ENCODE data around the gene PTER. TPM values are rescaled to one million over a fixed set of nuclear protein-coding genes. Genes with fewer than 3 reads are reported as not detected.

The PTER gene
- polyA plus RNA-seq, 3 donors from 2014 or later: 13.1 to 16.0 (median 13.3) TPM

DNA sequence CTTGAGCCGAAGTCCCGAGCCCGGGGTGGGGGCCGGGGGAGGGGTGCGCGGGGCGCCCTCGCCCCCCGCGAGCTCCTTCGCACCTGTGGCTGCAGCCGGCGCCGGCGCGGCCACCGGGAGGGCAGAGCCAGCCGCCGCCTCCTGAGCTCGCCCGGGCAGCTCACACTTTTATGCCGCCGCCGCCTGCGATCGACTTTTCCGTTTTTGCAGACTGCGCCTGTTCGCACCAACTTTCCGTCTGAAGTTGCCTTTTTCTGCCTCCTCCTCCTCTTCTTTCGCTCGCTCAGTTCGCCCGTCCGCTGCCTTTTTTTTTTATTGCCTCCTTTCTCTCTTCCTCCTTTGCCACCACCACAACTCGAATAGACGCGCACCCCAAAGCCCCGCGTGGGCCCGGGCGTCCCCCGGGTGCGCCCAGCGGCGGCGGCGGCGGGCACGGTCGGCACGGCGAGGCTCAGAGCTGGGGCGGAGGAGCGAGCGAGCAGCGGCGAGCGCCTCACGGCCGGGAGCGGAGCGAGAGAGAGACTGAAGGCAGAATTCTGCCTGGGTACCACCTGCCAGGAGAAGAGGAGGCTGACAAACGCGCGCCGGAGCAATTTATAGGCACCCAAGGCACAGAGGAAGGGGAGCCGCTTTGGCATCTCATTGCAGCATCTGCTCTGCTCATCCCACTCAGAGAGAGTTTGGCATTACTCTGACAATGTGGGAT is 84.7 kb downstream of the PTER start, which contains the start of gene C1QL3:
Gene C1QL3 (minus strand): TSS at position 569 of the 706 bp plus-strand sequence. CDS start 814 bp downstream, outside the sequence.
- H3K4me1 Mint-ChIP-seq: peaks cover 16 to 19% of the 10 kb centered on the region in 2 donors
- peak within 1 kb of the TSS in 1 of 6 donors; percentile 78 for H3K27ac Mint-ChIP-seq
- peak within 1 kb of the TSS; percentile 88 to 97 (median 90) for H3K4me3 Mint-ChIP-seq
- peak; percentile 19 to 30 (median 28) for DNase-seq
- no peaks in the 10 kb centered on the region for H3K9me3 Mint-ChIP-seq
- peaks cover 4 to 10% (median 8%) of the 10 kb centered on the region in 3 donors for H3K27me3 Mint-ChIP-seq (ENCODE audit: low read depth in 3 of 3)
- H3K36me3 Mint-ChIP-seq: peaks cover 3 to 15% (median 5%) of the 10 kb centered on the region in 3 donors

- peaks cover 3 to 15% (median 13%) of the 10 kb centered on the region in 3 donors for H3K36me3 Mint-ChIP-seq
- peaks cover 6 to 12% of the 10 kb centered on the region in 2 donors for H3K4me1 Mint-ChIP-seq
- no peaks in the 10 kb centered on the region for H3K9me3 Mint-ChIP-seq
- H3K27ac Mint-ChIP-seq: no peak overlapping the region
- DNase-seq: no peak
- H3K4me3 Mint-ChIP-seq: no peak overlapping the region
- H3K27me3 Mint-ChIP-seq (ENCODE audit: low read depth in 3 of 3): peaks cover 1 to 7% (median 6%) of the 10 kb centered on the region in 3 donors
Observed at GRCh38 chr10:16527452-16527851, 90.6 kb downstream of the PTER start.

DNA sequence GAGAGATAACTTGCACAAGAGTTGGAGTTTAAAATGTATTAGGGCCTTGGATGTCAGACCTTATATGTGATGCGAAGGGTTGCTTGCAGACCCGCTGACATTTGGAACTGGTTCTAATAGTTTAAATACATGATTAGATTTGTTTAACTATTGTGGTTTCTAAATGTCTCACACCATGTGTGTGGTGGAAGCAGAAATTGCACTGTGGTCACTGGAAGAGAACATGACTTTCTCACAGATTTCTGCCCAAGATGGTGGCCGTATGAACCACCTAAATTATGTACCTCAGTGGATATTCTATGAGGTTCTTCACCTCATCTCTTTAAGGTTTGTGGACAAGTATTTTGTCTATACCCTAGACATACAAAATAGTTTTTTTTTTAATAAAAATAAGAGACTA is 93.0 kb downstream of the PTER start:
- Mint-ChIP-seq H3K27me3 (ENCODE audit: low read depth in 3 of 3) (peaks cover 0 to 7% (median 2%) of the 10 kb centered on the region in 3 donors), H3K4me3 (no peak overlapping the region), H3K9me3 (no peaks in the 10 kb centered on the region), H3K4me1 (peaks cover 6 to 12% of the 10 kb centered on the region in 2 donors), H3K36me3 (peaks cover 0 to 13% (median 8%) of the 10 kb centered on the region in 3 donors), H3K27ac (no peak overlapping the region)
- DNase-seq: no peak

- H3K4me1 Mint-ChIP-seq: no peaks in the 10 kb centered on the region
- no peak overlapping the region for H3K27ac Mint-ChIP-seq
- no peaks in the 10 kb centered on the region for H3K9me3 Mint-ChIP-seq
- H3K4me3 Mint-ChIP-seq: no peak overlapping the region
- H3K36me3 Mint-ChIP-seq: peaks cover 0 to 4% (median 4%) of the 10 kb centered on the region in 3 donors
- H3K27me3 Mint-ChIP-seq (ENCODE audit: low read depth in 3 of 3): peaks cover 0 to 5% (median 0%) of the 10 kb centered on the region in 3 donors
- DNase-seq: no peak
Observed at GRCh38 chr10:16536155-16536554, 99.3 kb downstream of the PTER start.

DNA sequence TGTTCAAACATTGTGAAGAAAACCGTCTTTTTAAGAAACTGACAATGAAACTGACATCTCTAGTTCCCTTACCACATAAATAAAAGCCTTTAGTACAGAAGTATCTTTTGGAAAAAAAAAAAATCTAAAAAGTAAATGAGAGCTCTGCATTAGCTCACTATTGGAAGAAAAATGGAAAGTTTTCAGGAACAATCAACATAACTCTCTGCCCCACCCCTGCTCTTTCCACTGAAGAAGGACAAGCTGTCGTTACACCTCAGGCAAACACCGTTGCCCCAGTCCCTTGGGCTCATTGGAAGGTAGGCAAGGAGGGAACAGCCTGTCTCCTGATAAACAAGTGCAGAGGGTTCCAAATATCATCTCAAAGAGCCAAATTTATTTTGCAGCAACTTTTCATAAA is 107.3 kb downstream of the PTER start:
- Mint-ChIP-seq H3K4me3 (no peak overlapping the region), H3K27me3 (ENCODE audit: low read depth in 3 of 3) (peaks cover 3 to 9% (median 3%) of the 10 kb centered on the region in 3 donors), H3K9me3 (no peaks in the 10 kb centered on the region), H3K27ac (no peak overlapping the region), H3K36me3 (peaks cover 0 to 4% (median 0%) of the 10 kb centered on the region in 3 donors), H3K4me1 (peaks cover 4 to 5% of the 10 kb centered on the region in 2 donors)
- no peak for DNase-seq

DNA sequence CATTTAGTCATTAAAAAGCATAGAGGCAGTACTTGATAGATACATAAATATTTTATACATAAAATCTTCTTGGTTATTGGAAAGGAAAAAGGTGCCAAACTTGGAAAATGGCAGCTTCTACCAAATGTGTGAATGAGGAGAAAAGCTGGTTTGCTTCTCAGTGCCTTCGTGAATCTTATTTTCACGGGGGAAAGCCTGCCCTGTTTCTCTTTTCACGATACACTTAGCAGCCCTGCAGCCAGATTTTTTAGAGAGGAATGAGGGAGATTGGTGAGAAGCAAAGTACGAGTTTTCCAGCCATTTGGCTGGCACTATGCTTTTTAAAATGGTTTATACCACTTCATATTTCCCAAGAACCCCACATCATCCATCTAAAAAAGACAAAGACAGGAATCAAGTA is 107.8 kb downstream of the PTER start:
- Mint-ChIP-seq H3K4me1 (peaks cover 4 to 5% of the 10 kb centered on the region in 2 donors), H3K36me3 (peaks cover 0 to 4% (median 0%) of the 10 kb centered on the region in 3 donors), H3K9me3 (no peaks in the 10 kb centered on the region), H3K27ac (no peak overlapping the region), H3K4me3 (no peak overlapping the region), H3K27me3 (ENCODE audit: low read depth in 3 of 3) (peaks cover 3 to 9% (median 3%) of the 10 kb centered on the region in 3 donors)
- no peak for DNase-seq

DNA sequence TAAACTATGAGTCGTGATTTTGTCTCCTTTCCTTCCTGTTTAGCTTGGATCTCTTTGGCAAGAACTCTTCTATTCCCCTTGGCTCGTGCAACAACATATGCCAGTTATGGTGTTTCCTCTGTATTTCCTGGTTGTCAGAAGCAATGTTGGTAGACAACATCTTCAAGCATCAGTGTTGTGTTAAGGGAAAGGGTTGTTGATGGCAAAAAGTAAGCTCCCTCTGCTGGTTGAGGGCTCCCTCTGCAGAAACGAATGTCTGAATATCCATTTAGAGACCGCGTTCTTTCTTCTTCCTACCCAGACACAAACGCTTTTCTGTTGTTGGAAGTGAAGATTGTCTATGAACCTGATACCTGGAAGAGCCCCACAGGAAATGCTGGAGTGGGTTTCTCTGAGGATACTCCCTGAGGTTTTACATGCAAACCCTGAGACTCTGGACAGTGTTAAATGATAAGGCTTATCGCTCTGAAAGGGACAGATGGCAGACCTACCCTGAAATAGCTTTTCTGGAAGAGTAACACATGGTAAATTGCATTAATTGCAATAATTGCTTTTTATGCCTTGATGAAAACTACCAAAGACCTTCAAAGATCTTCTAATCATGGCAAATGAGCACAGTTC is 108.4 kb downstream of the PTER start:
- DNase-seq: peak in 2 of 3 donors; percentile 11 to 39
- no peak overlapping the region for H3K4me3 Mint-ChIP-seq
- H3K9me3 Mint-ChIP-seq: no peaks in the 10 kb centered on the region
- no peak overlapping the region for H3K27ac Mint-ChIP-seq
- H3K36me3 Mint-ChIP-seq: peaks cover 0 to 1% (median 0%) of the 10 kb centered on the region in 3 donors
- H3K4me1 Mint-ChIP-seq: peaks cover 4 to 5% of the 10 kb centered on the region in 2 donors
- H3K27me3 Mint-ChIP-seq (ENCODE audit: low read depth in 3 of 3): peaks cover 3 to 7% (median 3%) of the 10 kb centered on the region in 3 donors

GRCh38 chr10:16547973-16548372 is 111.2 kb downstream of the PTER start:
- Mint-ChIP-seq H3K27me3 (ENCODE audit: low read depth in 3 of 3) (peaks cover 1 to 4% (median 2%) of the 10 kb centered on the region in 3 donors), H3K4me3 (no peak overlapping the region), H3K4me1 (peaks cover 4 to 5% of the 10 kb centered on the region in 2 donors), H3K9me3 (no peaks in the 10 kb centered on the region), H3K36me3 (no peaks in the 10 kb centered on the region), H3K27ac (no peak overlapping the region)
- DNase-seq: no peak

DNA sequence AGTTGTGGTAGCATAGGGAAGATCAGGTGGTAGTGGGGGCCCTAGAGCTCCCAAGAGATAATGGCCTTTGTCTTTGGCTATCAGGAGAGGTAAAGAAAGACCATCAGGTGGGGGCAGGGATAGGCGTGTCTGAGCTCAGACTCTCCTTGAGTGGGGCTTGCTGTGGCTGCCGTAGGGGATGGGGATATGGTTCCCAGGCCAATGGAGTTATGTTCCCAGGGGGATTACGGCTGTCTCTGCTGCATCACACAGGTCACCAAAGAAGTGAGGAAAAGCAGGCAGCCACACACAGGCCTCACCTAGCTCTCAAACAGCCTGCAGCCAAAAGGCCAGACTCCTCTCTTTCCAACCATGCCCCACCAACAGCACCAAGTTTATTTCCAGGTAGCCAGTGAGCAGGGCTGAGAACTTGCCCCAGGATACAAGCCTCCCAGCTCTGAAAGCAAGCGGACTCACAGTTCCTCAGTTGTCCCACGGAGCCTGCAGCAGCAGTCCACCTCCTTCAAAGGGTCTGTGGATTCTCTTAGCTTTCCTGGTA is 122.5 kb downstream of the PTER start:
- no peak for DNase-seq
- H3K27me3 Mint-ChIP-seq (ENCODE audit: low read depth in 3 of 3): peaks cover 7 to 14% (median 7%) of the 10 kb centered on the region in 3 donors
- H3K4me3 Mint-ChIP-seq: no peak overlapping the region
- no peak overlapping the region for H3K27ac Mint-ChIP-seq
- no peaks in the 10 kb centered on the region for H3K36me3 Mint-ChIP-seq
- H3K9me3 Mint-ChIP-seq: no peaks in the 10 kb centered on the region
- H3K4me1 Mint-ChIP-seq: no peaks in the 10 kb centered on the region

GRCh38 chr10:16562891-16563290 is 126.1 kb downstream of the PTER start:
- H3K36me3 Mint-ChIP-seq: no peaks in the 10 kb centered on the region
- peaks cover 2 to 7% (median 3%) of the 10 kb centered on the region in 3 donors for H3K27me3 Mint-ChIP-seq (ENCODE audit: low read depth in 3 of 3)
- no peaks in the 10 kb centered on the region for H3K4me1 Mint-ChIP-seq
- H3K27ac Mint-ChIP-seq: no peak overlapping the region
- H3K4me3 Mint-ChIP-seq: no peak overlapping the region
- H3K9me3 Mint-ChIP-seq: no peaks in the 10 kb centered on the region
- no peak for DNase-seq

Other genes starting within 250 kb of the PTER start
- under 1 TPM in 1 of 3 donors, not detected in 2; 0.49 TPM for gene C1QL3, start 84.9 kb downstream of the PTER start, polyA plus RNA-seq